Measurements from ENCODE around the gene TEAD1.

TEAD1 gene

GRCh38 chr11:12777208-12777874 lies 103.1 kb downstream of the TEAD1 start:
- no peaks in the 10 kb centered on the region for H3K27me3 ChIP-seq (ENCODE audit: insufficient read depth, poor library complexity, severe bottlenecking)
- DNase-seq (ENCODE audit: low read depth in 1 of 2, low spot score in 1 of 2): no peak
- H3K4me3 ChIP-seq (replicated peaks; ENCODE audit: insufficient read depth, low read length): no peak overlapping the region
- no peak overlapping the region for H3K27ac ChIP-seq (replicated peaks)
- TF ChIP-seq CTCF (IDR thresholded peaks at IDR 0.05; ENCODE audit: insufficient read depth, low read length): no peak
- TF ChIP-seq SPI1 (IDR thresholded peaks at IDR 0.05; ENCODE audit: borderline replicate concordance, low read depth): no peak
- no peak for TF ChIP-seq REST (IDR thresholded peaks at IDR 0.05; ENCODE audit: insufficient replicate concordance, low read depth)
- TF ChIP-seq POLR2AphosphoS5 (IDR thresholded peaks at IDR 0.05; ENCODE audit: low read depth): no peak
- TF ChIP-seq GABPA (IDR thresholded peaks at IDR 0.05; ENCODE audit: low read depth): no peak

- no peak for DNase-seq (ENCODE audit: low read depth in 1 of 2, low spot score in 1 of 2)
- H3K4me3 ChIP-seq (replicated peaks; ENCODE audit: insufficient read depth, low read length): no peak overlapping the region
- no peak for TF ChIP-seq GABPA (IDR thresholded peaks at IDR 0.05; ENCODE audit: low read depth)
- TF ChIP-seq REST (IDR thresholded peaks at IDR 0.05; ENCODE audit: insufficient replicate concordance, low read depth): no peak
- no peak for TF ChIP-seq CTCF (IDR thresholded peaks at IDR 0.05; ENCODE audit: insufficient read depth, low read length)
- TF ChIP-seq SPI1 (IDR thresholded peaks at IDR 0.05; ENCODE audit: borderline replicate concordance, low read depth): no peak
- TF ChIP-seq POLR2AphosphoS5 (IDR thresholded peaks at IDR 0.05; ENCODE audit: low read depth): no peak
- H3K27me3 ChIP-seq (ENCODE audit: insufficient read depth, poor library complexity, severe bottlenecking): no peaks in the 10 kb centered on the region
- no peak overlapping the region for H3K27ac ChIP-seq (replicated peaks)
These were observed 104.2 kb downstream of the TEAD1 start for GRCh38 chr11:12778240-12778905.

GRCh38 chr11:12783765-12784164 lies 109.5 kb downstream of the TEAD1 start:
- H3K4me3 ChIP-seq (replicated peaks; ENCODE audit: insufficient read depth, low read length): no peak overlapping the region
- no peak for TF ChIP-seq POLR2AphosphoS5 (IDR thresholded peaks at IDR 0.05; ENCODE audit: low read depth)
- TF ChIP-seq SPI1 (IDR thresholded peaks at IDR 0.05; ENCODE audit: borderline replicate concordance, low read depth): no peak
- no peak for TF ChIP-seq CTCF (IDR thresholded peaks at IDR 0.05; ENCODE audit: insufficient read depth, low read length)
- TF ChIP-seq GABPA (IDR thresholded peaks at IDR 0.05; ENCODE audit: low read depth): no peak
- no peak for TF ChIP-seq REST (IDR thresholded peaks at IDR 0.05; ENCODE audit: insufficient replicate concordance, low read depth)
- H3K27ac ChIP-seq (replicated peaks): no peak overlapping the region
- no peaks in the 10 kb centered on the region for H3K27me3 ChIP-seq (ENCODE audit: insufficient read depth, poor library complexity, severe bottlenecking)
- DNase-seq (ENCODE audit: low read depth in 1 of 2, low spot score in 1 of 2): no peak
